NCI-H1105 treated with DMSO at 0.1 percent for 48 hours (cell line): Measurements from ENCODE around the gene COL13A1.

Source experiments
- DNase-seq: peaks from one replicate; lab custom pipeline; 2025; lab: John Stamatoyannopoulos, UW

The COL13A1 gene

DNA sequence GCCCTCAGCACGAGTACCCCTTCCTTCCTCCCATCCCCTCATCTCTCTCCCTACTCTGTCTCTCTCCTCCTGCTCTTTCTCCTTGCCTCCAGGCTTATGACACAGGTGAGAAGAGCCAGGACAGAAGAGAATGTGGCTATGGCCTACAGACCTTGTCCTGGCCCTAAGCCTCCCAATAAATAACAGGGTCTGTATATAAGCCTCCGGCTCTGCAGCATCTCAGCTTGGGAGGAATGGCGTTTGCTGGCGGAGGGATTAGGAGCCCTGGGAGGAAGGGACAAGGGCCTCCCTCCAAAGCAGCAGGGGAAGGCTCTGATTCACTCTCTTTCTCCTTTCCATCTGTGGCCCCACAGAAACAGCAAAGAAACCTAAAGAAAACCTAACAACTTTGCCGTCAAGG, 45.8 kb downstream of the COL13A1 start:
- no peak for DNase-seq

DNA sequence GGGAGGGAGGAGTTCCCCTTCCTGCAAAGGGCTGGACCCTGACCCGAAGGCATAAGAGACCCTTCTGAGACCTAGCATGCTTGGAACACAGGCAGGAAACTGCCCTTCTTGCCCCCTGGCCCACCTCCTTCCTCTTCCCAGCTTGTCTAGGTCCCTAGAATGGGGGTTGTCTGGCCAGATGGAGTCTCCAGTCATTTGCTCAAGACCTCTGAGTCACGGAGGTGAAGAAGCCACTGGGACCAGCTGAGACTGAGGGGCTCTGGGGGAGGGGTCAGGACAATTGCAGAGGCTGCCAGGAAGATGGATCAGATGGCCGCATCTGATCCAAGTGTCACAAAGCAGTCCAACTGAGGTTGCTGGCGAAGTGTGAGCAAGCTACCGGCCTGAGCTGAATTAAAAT, 46.2 kb downstream of the COL13A1 start:
- DNase-seq, result no peak

- no peak for DNase-seq
These were observed 46.7 kb downstream of the COL13A1 start for GRCh38 chr10:69848454-69848853.

DNA sequence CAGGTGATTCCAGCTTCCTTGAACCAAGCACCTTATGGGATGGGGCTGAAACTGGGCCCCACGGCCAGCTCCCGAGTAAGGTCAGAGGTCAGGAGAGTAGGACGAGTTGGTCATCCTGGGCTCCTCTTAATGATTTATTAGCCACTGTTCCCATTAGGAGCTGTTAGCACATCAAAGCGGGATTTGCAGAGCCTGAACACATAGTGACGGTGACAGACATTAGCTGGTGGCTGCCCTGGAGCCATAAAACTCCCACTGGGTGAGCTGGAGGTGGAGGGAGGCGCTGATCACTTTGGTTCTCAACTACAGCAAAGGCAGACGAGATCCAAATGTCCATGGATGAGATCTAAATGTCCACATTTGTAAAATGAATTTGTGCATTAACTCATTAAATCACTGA, 48.1 kb downstream of the COL13A1 start:
- DNase-seq, result no peak

- no peak for DNase-seq
These were observed 48.7 kb downstream of the COL13A1 start for GRCh38 chr10:69850440-69850839.

GRCh38 chr10:69851306-69851705, 49.6 kb downstream of the COL13A1 start:
- no peak for DNase-seq

GRCh38 chr10:69853064-69853463, 51.4 kb downstream of the COL13A1 start:
- DNase-seq, result no peak

- DNase-seq, result no peak
These were observed 53.0 kb downstream of the COL13A1 start for GRCh38 chr10:69854511-69855345.

DNA sequence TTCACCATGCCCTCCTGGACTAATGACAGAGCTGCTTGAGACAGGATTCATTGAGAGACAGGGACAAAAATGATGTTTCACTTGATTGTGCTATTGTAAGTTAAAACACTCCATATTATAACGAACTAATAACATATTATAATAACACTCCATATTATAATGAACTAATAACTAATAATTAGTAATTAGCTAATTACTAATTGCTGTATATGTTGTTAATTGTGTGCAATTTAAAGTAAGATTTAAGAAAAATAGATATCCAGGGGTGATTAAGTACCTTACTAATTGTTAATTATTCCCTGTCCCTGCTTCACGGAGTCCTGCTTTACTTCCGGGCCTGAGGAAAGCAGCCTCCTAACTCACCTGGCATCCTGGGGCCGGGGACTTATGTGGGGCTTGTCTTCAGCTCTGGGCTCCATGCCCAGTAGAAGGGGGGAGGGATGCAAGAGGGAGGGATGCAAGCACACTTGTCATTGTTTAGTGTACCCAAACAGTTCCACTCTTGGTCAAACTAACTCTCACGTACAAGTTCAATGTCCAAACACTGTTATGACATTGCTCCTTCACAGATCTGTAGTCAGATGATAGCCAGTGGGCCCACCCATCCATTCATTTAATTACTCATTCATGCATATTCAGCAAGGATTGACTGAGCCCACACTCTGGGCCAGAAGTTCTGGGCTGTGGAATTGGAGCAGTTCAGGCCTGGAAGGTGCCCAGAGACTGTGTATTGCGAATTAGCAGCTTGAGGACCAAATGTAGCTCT, 53.8 kb downstream of the COL13A1 start:
- peak; percentile 34 for DNase-seq

DNA sequence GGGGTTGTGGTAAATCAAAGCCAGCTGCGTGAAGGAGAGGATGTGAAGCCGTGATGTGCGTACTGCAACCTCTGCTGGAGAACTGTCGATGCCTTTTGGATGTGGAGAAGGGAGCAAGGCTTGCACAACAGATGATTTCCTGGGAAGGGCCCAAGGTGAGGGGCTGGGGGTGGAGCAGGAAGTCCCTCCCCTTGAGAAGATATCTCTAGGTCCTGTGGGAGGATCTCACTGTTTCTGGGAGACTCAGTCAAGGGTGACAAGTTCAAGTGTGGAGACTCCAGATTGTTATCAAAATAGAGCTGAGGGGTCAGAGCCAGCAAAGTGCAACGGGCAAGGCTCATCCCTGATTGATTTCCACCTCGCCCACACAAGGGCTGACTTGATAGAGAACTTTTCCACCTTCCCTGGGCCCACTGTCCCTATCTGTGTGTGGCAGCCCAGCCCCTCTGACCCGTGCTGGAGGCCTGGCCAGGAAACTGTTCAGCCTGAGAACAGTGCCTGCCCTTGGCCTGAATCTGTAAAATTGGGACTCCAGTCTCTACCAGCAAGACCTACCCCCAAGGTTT, 55.0 kb downstream of the COL13A1 start:
- no peak for DNase-seq

GRCh38 chr10:69858201-69858600, 56.5 kb downstream of the COL13A1 start:
- no peak for DNase-seq

DNA sequence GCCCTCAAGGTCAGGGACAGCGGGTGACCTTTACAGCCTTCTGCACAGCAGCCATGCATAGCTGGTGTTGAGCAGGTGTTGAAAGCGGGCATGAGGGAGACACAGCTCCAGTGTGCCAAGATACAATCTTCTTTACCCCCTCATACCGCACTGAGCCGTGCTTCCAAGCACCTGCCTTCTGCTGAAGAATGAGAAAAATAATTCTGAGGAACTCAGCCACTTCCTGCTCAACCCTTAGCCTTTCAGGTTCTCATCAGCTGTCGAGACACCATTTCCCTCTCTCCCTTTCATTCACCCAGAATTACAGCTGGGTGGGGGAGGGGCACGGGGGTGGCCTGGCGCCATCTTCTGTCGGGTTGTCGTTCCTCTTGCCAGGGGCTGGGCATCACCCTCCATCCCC, 58.6 kb downstream of the COL13A1 start:
- no peak for DNase-seq

DNA sequence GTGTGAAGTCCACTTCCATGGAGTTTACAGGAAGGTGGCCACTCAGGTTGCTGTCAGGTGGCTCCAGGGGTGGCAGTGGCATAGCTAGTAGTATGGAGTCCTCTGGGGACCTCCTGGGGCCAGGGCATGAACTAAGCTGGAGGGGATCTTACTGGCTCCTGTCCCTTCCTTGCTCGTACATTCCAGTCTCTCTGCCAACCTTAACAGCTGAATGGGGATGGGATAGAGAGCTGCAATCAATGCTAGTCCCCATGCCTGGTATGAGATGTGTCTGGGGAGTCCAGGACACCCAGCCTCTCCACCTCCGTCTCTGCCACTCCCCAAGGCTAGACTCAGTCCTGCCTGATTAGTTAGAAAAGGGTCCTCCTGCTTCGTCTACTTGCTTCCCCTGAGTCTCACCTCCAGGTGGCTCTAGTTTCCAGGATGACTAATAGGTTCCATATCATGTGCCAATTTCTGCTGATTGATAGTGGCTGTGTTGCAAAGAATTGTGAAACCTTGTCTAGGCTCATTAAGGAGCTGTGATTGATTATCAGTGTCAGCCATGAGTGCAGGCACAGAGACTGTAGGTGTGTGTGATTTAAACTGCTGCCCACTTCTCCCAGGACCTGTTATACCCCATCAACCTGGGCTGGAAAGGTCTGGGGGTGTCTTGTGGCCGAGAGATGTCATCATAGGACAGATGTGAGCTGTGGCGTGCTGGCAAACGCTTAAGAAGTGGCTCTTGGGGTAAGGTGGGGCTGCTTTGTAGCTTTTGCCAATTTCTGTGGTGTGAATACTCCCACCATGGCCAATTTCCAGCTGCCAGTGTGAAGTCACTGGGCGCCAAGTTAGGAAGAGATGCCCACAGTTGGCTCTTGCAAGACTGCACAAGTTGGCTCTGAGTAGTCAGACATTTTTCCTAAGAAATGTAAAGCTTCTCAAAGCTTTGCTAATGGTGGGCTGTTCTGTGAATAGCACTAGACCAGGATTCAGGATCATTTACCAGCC, 59.8 kb downstream of the COL13A1 start:
- DNase-seq, result peak; percentile 2

GRCh38 chr10:69862882-69863530, 61.3 kb downstream of the COL13A1 start:
- no peak for DNase-seq

GRCh38 chr10:69863580-69863979, 61.9 kb downstream of the COL13A1 start:
- DNase-seq, result no peak

GRCh38 chr10:69864321-69864720, 62.6 kb downstream of the COL13A1 start:
- no peak for DNase-seq

DNA sequence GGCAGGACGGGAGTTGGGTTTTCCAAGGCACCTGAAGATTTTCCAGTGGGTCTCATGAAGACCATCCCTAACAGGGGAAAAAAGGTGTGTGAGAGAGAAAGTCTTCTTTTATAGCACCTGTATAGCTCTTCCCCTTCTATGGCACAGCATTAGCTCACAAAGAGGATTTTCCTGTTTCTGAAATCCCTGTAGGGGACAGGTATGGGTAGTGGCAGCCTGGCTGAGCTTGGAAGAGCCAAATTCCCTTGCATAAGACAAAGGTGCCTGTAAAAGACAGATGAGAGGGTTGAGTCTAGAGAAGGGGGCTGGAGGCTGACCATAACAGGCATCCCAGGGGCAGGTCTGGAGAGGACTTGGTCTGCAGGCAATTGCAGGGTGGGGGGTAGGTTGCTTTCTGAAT, 63.7 kb downstream of the COL13A1 start:
- no peak for DNase-seq

- DNase-seq, result no peak
These were observed 64.6 kb downstream of the COL13A1 start for GRCh38 chr10:69866246-69866687.

- no peak for DNase-seq
These were observed 65.2 kb downstream of the COL13A1 start for GRCh38 chr10:69866688-69867461.
